VCaP (cell line): ENCODE results near the gene GAL3ST2.

Source experiments
- H3K27ac ChIP-seq: fragments of 450-650 bp; 2 replicates; pipeline ENCODE4 v1.5.1; 2017
- TF ChIP-seq, protein P1 (sequence below): fragments of 450-650 bp; conservative IDR thresholded peaks from 2 replicates; pipeline ENCODE4 v1.5.1; 2017; ENCODE audit warnings: mild to moderate bottlenecking, moderate library complexity

The GAL3ST2 gene

DNA sequence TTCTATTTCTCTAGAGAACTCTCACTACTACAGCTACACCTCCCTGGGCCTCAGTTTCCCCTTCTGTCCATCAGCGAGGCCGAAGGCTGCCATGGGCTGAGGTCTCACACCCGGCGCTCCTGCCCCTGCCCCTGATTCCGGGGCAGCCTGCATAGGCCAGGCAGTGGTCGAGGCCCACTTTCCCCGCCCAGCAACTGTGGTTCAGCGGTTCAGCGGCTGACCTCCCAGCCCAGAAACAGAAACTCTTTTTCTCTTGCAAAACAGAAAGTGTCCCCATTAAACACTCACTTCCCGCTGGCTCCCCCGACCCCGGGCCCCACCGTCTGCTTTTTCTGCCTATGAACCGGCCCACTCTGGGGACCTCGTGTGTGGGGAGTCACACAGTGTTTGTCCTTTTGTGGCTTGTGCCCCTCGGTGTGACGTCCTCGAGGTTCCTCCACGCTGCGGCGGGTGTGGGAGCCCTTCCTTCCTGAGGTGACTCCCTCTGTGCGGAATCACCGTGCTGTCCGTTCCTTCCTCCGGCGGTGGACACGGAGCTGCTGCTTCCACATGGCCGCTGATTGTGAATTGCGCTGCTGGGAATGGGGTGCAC, 66.1 kb downstream of the GAL3ST2 start:
- no peak overlapping the region for H3K27ac ChIP-seq

DNA sequence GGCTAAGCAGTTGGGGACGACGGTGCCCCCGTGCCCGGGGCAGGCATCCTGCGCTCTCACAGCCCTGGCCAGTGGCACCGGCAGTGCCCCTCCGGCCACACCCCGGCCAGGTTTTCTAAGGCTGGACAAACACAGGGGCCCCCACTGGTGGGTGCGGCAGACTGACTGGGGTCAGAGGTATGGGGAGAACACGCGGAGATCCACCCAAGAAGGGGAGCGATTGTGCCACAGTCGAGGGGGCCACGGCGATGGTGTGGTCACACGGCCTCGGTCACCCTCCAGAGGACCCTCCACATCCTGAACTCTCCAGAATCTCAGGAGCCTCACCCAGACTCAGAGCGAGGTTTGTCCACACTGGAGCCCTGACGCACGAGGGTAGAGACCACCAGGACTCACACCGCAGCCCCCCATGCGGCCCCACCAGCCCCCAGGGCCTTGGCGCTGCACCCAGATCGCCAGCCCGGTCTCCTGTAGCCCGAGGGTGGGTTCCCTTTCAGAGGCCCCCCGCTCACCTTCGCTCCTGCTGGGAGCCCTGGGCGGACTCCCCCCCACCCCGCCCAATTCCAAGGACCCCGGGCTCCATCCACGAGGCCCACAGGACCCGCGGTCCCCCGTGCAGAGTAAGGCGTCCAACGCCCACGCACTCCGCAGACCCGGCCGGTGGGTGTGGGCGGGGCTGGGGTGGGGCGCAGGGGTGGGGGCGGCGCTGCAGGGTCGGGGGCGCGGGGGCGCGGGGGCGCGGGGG, 66.9 kb downstream of the GAL3ST2 start:
- TF ChIP-seq, protein P1, sequence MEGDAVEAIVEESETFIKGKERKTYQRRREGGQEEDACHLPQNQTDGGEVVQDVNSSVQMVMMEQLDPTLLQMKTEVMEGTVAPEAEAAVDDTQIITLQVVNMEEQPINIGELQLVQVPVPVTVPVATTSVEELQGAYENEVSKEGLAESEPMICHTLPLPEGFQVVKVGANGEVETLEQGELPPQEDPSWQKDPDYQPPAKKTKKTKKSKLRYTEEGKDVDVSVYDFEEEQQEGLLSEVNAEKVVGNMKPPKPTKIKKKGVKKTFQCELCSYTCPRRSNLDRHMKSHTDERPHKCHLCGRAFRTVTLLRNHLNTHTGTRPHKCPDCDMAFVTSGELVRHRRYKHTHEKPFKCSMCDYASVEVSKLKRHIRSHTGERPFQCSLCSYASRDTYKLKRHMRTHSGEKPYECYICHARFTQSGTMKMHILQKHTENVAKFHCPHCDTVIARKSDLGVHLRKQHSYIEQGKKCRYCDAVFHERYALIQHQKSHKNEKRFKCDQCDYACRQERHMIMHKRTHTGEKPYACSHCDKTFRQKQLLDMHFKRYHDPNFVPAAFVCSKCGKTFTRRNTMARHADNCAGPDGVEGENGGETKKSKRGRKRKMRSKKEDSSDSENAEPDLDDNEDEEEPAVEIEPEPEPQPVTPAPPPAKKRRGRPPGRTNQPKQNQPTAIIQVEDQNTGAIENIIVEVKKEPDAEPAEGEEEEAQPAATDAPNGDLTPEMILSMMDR, result no peak
- H3K27ac ChIP-seq, result peak overlapping the region; percentile 45; the same call in 1 of the 2 replicates

More for the DNA sequence above, 66.1 kb downstream of the GAL3ST2 start:
- TF ChIP-seq, protein P1, result no peak

DNA sequence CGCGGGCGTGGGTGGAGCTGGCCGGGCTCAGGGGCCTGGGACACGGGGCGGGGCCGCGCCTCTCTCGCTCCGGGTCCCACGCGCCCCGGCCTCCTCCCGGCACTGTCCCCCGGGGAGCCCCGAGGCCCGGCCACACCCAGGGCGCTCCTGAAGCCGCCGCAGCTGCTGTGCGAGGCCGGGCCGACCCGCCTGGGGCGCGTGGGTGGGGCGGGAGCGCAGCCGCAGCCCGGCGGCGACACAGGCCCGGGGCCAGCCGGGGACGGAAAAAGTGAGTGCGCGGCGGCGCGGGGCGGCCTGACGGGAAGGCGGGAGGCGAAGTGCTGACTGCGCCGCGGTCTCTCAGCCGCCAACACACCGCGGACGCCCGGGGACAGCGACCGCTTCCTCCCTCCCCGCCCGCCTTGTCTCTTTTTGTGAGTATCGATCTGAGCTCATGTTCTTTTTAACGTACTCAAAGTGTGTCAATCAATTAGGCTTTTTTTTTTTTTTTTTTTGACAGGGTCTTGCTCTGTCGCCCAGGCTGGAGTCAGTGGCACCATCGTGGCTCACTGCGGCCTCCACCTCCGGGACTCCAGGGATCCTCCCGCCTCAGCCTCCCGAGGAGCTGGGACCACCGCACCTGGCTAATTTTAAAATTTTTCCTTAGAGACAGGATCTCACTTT, 67.6 kb downstream of the GAL3ST2 start:
- TF ChIP-seq, protein P1, result no peak
- H3K27ac ChIP-seq, result peak overlapping the region; percentile 45; the same call in 1 of the 2 replicates

DNA sequence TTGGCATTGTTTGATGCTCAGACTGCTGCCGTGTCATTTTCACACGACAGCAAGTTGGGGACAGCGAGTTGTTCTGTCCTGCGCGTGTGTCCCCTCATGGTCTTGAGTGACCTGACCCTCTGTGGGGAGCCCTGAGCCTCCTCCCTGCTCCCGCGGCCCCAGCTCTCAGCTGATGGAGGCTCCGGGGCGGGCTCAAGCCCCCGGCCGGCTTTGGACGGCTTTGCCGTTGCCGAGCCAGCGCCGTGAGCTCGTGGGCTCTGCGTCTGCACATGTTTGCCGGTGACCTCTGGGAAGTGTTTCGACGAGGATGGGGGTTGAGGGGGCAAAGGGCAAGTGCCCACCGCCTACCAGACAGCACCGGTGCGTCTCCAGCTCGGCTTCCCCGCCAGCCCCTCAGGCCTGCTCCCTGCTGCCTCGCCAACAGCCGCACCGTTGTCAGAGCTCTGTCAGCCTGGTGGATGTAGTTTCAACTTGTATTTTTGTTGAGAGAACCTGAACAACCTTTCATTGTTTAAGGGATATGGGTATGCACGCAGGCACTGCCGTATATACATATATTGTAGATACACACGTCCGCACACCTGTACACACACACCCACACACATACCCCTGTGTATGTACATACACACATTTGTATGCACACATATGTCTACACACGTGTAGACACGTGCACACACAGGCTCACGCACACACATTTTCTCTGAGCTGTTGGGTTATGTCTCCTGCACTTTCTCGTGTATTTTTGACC, 68.4 kb downstream of the GAL3ST2 start:
- TF ChIP-seq, protein P1, result no peak
- H3K27ac ChIP-seq, result no peak overlapping the region

DNA sequence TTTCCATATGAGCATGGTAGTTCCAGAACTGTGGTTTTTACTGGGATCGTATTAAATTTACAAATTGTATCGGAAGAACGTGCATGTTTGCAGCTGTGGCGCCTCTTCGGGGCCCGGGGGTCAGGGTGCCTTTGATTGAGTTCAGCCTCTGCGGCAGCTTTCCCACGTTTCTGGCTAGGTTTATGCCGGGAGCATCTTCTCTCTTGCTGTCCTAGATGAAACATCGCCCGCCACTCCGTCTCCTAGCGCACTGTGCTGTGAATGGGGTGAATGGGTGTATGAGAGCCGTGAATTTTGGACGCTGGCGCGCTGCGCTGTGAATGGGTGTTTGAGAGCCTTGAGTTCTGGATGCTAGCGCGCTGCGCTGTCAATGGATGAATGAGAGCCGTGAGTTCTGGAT, 69.8 kb downstream of the GAL3ST2 start:
- no peak overlapping the region for H3K27ac ChIP-seq
- TF ChIP-seq, protein P1, result no peak

DNA sequence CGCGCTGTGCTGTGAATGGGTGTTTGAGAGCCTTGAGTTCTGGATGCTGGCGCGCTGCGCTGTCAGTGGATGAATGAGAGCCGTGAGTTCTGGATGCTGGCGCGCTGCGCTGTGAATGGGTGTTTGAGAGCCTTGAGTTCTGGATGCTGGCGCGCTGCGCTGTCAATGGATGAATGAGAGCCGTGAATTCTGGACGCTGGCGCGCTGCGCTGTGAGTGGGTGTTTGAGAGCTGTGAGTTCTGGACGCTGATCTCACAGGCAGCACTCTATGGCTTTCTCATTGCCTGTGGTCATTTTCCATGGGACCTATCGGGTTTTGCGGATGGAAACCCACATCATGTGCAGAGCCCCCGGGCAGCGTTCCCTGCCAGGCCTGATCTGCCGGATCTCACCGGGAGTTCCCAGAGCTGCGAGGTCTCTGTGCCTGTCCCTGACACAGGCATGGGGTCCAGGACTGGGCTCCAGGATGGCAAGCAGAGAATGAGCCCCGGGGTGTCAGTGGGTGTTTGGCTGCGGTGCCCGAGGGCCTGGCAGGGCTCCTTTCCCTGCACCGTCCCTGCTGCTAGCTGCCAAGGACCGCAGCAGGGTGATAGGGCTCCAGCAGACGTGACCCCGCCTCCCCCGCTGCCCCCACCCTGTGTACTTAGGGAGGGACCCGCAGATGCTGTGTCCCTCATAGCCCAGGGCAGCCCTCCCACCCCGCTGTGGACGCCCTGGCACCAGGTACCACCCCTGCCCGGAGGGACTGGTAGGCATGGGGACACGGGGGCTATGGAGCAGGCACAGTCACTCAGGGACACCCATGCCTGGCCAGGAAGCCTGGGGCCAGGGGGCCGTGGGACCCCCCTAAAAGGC, 72.4 kb downstream of the GAL3ST2 start:
- TF ChIP-seq, protein P1, result no peak
- H3K27ac ChIP-seq, result no peak overlapping the region
